ENCODE data around the gene EIF4E. TPM values are rescaled to one million over a fixed set of nuclear protein-coding genes. Genes with fewer than 3 reads are reported as not detected.

EIF4E gene
- total RNA-seq, 1 experiment from 2014 or later = 194 TPM

Other genes starting within 250 kb of the EIF4E start
- 46.3 and 58.8 TPM in 2 replicates for gene METAP1, start 66.6 kb upstream of the EIF4E start, total RNA-seq (2014; rRNA removed; shearing (Covaris generic))
- 142 and 165 TPM in 2 replicates for gene ADH5, start 159.7 kb upstream of the EIF4E start, total RNA-seq (2014; rRNA removed; shearing (Covaris generic))
- not detected in 2 replicates for gene ADH4, start 215.2 kb upstream of the EIF4E start, total RNA-seq (2014; rRNA removed; shearing (Covaris generic))

Data from RPMI7951 (cell line).